ENCODE data around the gene ADAMTS6. TPM values are rescaled to one million over a fixed set of nuclear protein-coding genes. Genes with fewer than 3 reads are reported as not detected.
"Not testable (repeated sequence)": the region's sequence is repeated elsewhere in the genome, so short reads cannot be mapped to it uniquely, and the experiment has no call there.

ADAMTS6 gene
- total RNA-seq, 2 donors from 2014 or later = 0.46 to 1.3 TPM

GRCh38 chr5:65174231-65174630, 307.5 kb downstream of the ADAMTS6 start:
- ATAC-seq; DNase-seq; intact Hi-C loops (cut with DNase I, micrococcal nuclease): not testable (repeated sequence)

- intact Hi-C loops (cut with DNase I, micrococcal nuclease) = no loop called here
- DNase-seq = no peak
- no peak for ATAC-seq
These were observed 308.6 kb downstream of the ADAMTS6 start for GRCh38 chr5:65173130-65173525.

GRCh38 chr5:65172486-65173129, 309.1 kb downstream of the ADAMTS6 start:
- DNase-seq (no peak), ATAC-seq (no peak)
- intact Hi-C loops (cut with DNase I, micrococcal nuclease) = no loop called here

- DNase-seq (no peak), ATAC-seq (no peak)
- intact Hi-C loops (cut with DNase I, micrococcal nuclease) = no loop called here
These were observed 310.1 kb downstream of the ADAMTS6 start for GRCh38 chr5:65171645-65172044.

- intact Hi-C loops (cut with DNase I, micrococcal nuclease) = no loop called here
These were observed 318.0 kb downstream of the ADAMTS6 start for GRCh38 chr5:65163698-65164097.

GRCh38 chr5:65161655-65162054, 320.1 kb downstream of the ADAMTS6 start:
- intact Hi-C loops (cut with DNase I, micrococcal nuclease) = no loop called here
- ATAC-seq (no peak), DNase-seq (no peak)

More at GRCh38 chr5:65163698-65164097, 318.0 kb downstream of the ADAMTS6 start:
- DNase-seq (no peak), ATAC-seq (no peak)

- DNase-seq = peak; percentile 14 to 30
- intact Hi-C loops (cut with DNase I, micrococcal nuclease) = no loop called here
- ATAC-seq = peak; percentile 100
These were observed 323.7 kb downstream of the ADAMTS6 start for GRCh38 chr5:65157906-65158603.

GRCh38 chr5:65156933-65157332, 324.8 kb downstream of the ADAMTS6 start:
- ATAC-seq (no peak), DNase-seq (no peak)
- intact Hi-C loops (cut with DNase I, micrococcal nuclease) = no loop called here

GRCh38 chr5:65152131-65152530, 329.6 kb downstream of the ADAMTS6 start:
- ATAC-seq = peak; percentile 97
- peak in 1 of 2 donors; percentile 23 for DNase-seq
- intact Hi-C loops (cut with DNase I, micrococcal nuclease) = no loop called here

- DNase-seq (no peak), ATAC-seq (peak; percentile 77)
- intact Hi-C loops (cut with DNase I, micrococcal nuclease) = no loop called here
These were observed 330.1 kb downstream of the ADAMTS6 start for GRCh38 chr5:65151614-65152013.

- intact Hi-C loops (cut with DNase I, micrococcal nuclease) = no loop called here
- DNase-seq (no peak), ATAC-seq (no peak)
These were observed 331.0 kb downstream of the ADAMTS6 start for GRCh38 chr5:65150599-65151304.

GRCh38 chr5:65149827-65150226, 331.9 kb downstream of the ADAMTS6 start:
- intact Hi-C loops (cut with DNase I, micrococcal nuclease) = no loop called here
- DNase-seq (no peak), ATAC-seq (no peak)

GRCh38 chr5:65144136-65144871, 337.4 kb downstream of the ADAMTS6 start:
- intact Hi-C loops (cut with DNase I, micrococcal nuclease) = no loop called here
- ATAC-seq (no peak), DNase-seq (no peak)

GRCh38 chr5:65142511-65143011, 339.2 kb downstream of the ADAMTS6 start:
- DNase-seq = no peak
- intact Hi-C loops (cut with DNase I, micrococcal nuclease) = no loop called here
- ATAC-seq = peak; percentile 40

GRCh38 chr5:65142016-65142415, 339.7 kb downstream of the ADAMTS6 start:
- ATAC-seq (no peak), DNase-seq (no peak)
- intact Hi-C loops (cut with DNase I, micrococcal nuclease) = no loop called here

GRCh38 chr5:65141493-65141892, 340.2 kb downstream of the ADAMTS6 start:
- intact Hi-C loops (cut with DNase I, micrococcal nuclease) = no loop called here
- DNase-seq = no peak
- no peak for ATAC-seq

GRCh38 chr5:65137631-65138030, 344.1 kb downstream of the ADAMTS6 start:
- intact Hi-C loops (cut with DNase I, micrococcal nuclease) = no loop called here
- ATAC-seq (peak; percentile 96), DNase-seq (no peak)

GRCh38 chr5:65133477-65134110, 348.1 kb downstream of the ADAMTS6 start:
- ATAC-seq = no peak
- no peak for DNase-seq
- intact Hi-C loops (cut with DNase I, micrococcal nuclease) = no loop called here

GRCh38 chr5:65132386-65132785, 349.3 kb downstream of the ADAMTS6 start:
- DNase-seq = no peak
- no peak for ATAC-seq
- intact Hi-C loops (cut with DNase I, micrococcal nuclease) = no loop called here
